BE2C (cell line): ENCODE data around the gene FKRP.

Experiments
- DNase-seq: peaks from one replicate; pipeline ENCODE4 v3.0.0-alpha.2; 2020
- H3K27me3 ChIP-seq: fragments of 250-450 bp; sonication (Bioruptor Pico); 2 replicates; pipeline ENCODE4 v1.5.1; 2020; ENCODE audit warnings: mild to moderate bottlenecking
- H3K36me3 ChIP-seq: fragments of 250-450 bp; sonication (Bioruptor Pico); 2 replicates; pipeline ENCODE4 v1.5.1; 2020; ENCODE audit warnings: mild to moderate bottlenecking
- H3K4me1 ChIP-seq: fragments of 250-450 bp; sonication (Bioruptor Pico); 2 replicates; pipeline ENCODE4 v1.5.1; 2020
- H3K4me3 ChIP-seq: 2 replicates; pipeline ENCODE4 v1.5.1; 2011; ENCODE audit warnings: low read depth, low read length
- H3K9me3 ChIP-seq: fragments of 250-450 bp; sonication (Bioruptor Pico); 2 replicates; pipeline ENCODE4 v1.5.1; 2020
- CTCF ChIP-seq: IDR thresholded peaks from 2 replicates; pipeline ENCODE4 v1.5.1; 2012; ENCODE audit warnings: mild to moderate bottlenecking, low read depth, low read length

The FKRP gene

GRCh38 chr19:46715975-46716671, 29.7 kb upstream of the FKRP start:
- TF ChIP-seq CTCF: peak; percentile 13; the same call in 1 of the 2 replicates
- Histone ChIP-seq H3K4me3 (peak overlapping the region; percentile 81), H3K9me3 (no peaks in the 10 kb centered on the region), H3K27me3 (no peaks in the 10 kb centered on the region), H3K36me3 (peaks cover 21% of the 10 kb centered on the region), H3K4me1 (no peaks in the 10 kb centered on the region; the same call in 1 of the 2 replicates)
- DNase-seq: no peak

GRCh38 chr19:46716672-46717033, 29.2 kb upstream of the FKRP start:
- no peak for DNase-seq

GRCh38 chr19:46717034-46717715, 28.7 kb upstream of the FKRP start, which contains the start of gene PRKD2:
Gene PRKD2 (minus strand): TSS chr19:46717114. CDS start chr19:46716370, 744 bp downstream.
- no peak for TF ChIP-seq CTCF
- Histone ChIP-seq H3K27me3 (no peaks in the 10 kb centered on the region), H3K9me3 (no peaks in the 10 kb centered on the region), H3K4me3 (peak within 1 kb of the TSS; percentile 81), H3K36me3 (peaks cover 32% of the 10 kb centered on the region), H3K4me1 (no peaks in the 10 kb centered on the region; the same call in 1 of the 2 replicates)
- peak; percentile 91 for DNase-seq

More at GRCh38 chr19:46716672-46717033, 29.2 kb upstream of the FKRP start:
- TF ChIP-seq CTCF: no peak
- H3K9me3 ChIP-seq: no peaks in the 10 kb centered on the region
- no peaks in the 10 kb centered on the region for H3K27me3 ChIP-seq
- peaks cover 26% of the 10 kb centered on the region for H3K36me3 ChIP-seq
- no peaks in the 10 kb centered on the region; the same call in 1 of the 2 replicates for H3K4me1 ChIP-seq
- peak overlapping the region; percentile 81 for H3K4me3 ChIP-seq

- no peaks in the 10 kb centered on the region for H3K9me3 ChIP-seq
- H3K27me3 ChIP-seq: no peaks in the 10 kb centered on the region
- peak overlapping the region; percentile 81 for H3K4me3 ChIP-seq
- TF ChIP-seq CTCF: no peak
- H3K36me3 ChIP-seq: peaks cover 37% of the 10 kb centered on the region
- DNase-seq: no peak
- H3K4me1 ChIP-seq: no peaks in the 10 kb centered on the region; the same call in 1 of the 2 replicates
Measured at GRCh38 chr19:46717716-46718143, 28.1 kb upstream of the FKRP start.

- H3K36me3 ChIP-seq: peaks cover 43% of the 10 kb centered on the region
- no peak for TF ChIP-seq CTCF
- no peaks in the 10 kb centered on the region for H3K27me3 ChIP-seq
- H3K9me3 ChIP-seq: no peaks in the 10 kb centered on the region
- no peak for DNase-seq
- no peaks in the 10 kb centered on the region; the same call in 1 of the 2 replicates for H3K4me1 ChIP-seq
- H3K4me3 ChIP-seq: no peak overlapping the region
Measured at GRCh38 chr19:46718157-46718933, 27.5 kb upstream of the FKRP start.
